ENCODE data around the gene IGFL1.

- TF ChIP-seq TCF12 (IDR thresholded peaks at IDR 0.05; ENCODE audit: low read depth, low read length), result no peak
- TF ChIP-seq SUZ12 (IDR thresholded peaks at IDR 0.05; ENCODE audit: low read length), result no peak
- TF ChIP-seq CTCF (IDR thresholded peaks at IDR 0.05; ENCODE audit: control extremely low read depth in 1 of 3, insufficient read depth in 1 of 3, low read depth in 1 of 3, low read length in 3 of 3), result no peak
- TF ChIP-seq RAD21 (IDR thresholded peaks at IDR 0.05 in 1 of 2, conservative IDR thresholded peaks at IDR 0.05 in 1 of 2; ENCODE audit: low read depth in 2 of 2, low read length in 2 of 2), result no peak
- no peak for TF ChIP-seq POLR2AphosphoS5 (IDR thresholded peaks at IDR 0.05; ENCODE audit: low read depth, low read length)
- TF ChIP-seq TBP (IDR thresholded peaks at IDR 0.05; ENCODE audit: low read depth, low read length), result no peak
- no peak for TF ChIP-seq SIN3A (conservative IDR thresholded peaks at IDR 0.05 in 1 of 2, IDR thresholded peaks at IDR 0.05 in 1 of 2; ENCODE audit: low read depth in 1 of 2, low read length in 2 of 2)
- no peak for TF ChIP-seq CEBPB (IDR thresholded peaks at IDR 0.05; ENCODE audit: low read depth, low read length)
- no peak for TF ChIP-seq POLR2A (IDR thresholded peaks at IDR 0.05; ENCODE audit: control extremely low read depth in 1 of 2, low read depth in 2 of 2, low read length in 2 of 2)
- no peak for TF ChIP-seq CHD1 (IDR thresholded peaks at IDR 0.05; ENCODE audit: low read depth, low read length)
- no peak for TF ChIP-seq PHF8 (conservative IDR thresholded peaks at IDR 0.05; ENCODE audit: low read depth, low read length)
- no peak for TF ChIP-seq EZH2 (IDR thresholded peaks at IDR 0.05; ENCODE audit: low read depth, low read length, severe bottlenecking)
- no peak for TF ChIP-seq CHD7 (IDR thresholded peaks at IDR 0.05; ENCODE audit: insufficient replicate concordance, low read length)
Observed at GRCh38 chr19:46191356-46191755, 38.2 kb upstream of the IGFL1 start.

Data from H1 (cell line).